Adipocyte (in vitro differentiated cells): ENCODE data around the gene PTH1R.

ENCODE experiments used
- DNase-seq: peaks from one replicate; pipeline ENCODE4 v3.0.0-alpha.2; 2015; ENCODE audit warnings: low read depth
- H3K27me3 ChIP-seq: replicated peaks from 2 replicates; pipeline ENCODE4 v1.7.0; 2013; ENCODE audit warnings: mild to moderate bottlenecking, low read length, moderate library complexity; ENCODE audit not compliant: control insufficient read depth, insufficient read depth
- H3K36me3 ChIP-seq: 2 replicates; pipeline ENCODE4 v1.7.0; 2013; ENCODE audit warnings: low read length, mild to moderate bottlenecking, moderate library complexity; ENCODE audit not compliant: control insufficient read depth, insufficient read depth, severe bottlenecking
- H3K4me1 ChIP-seq: 2 replicates; pipeline ENCODE4 v1.7.0; 2013; ENCODE audit warnings: mild to moderate bottlenecking, low read length, moderate library complexity; ENCODE audit not compliant: control insufficient read depth, insufficient read depth
- H3K4me3 ChIP-seq: 2 replicates; pipeline ENCODE4 v1.7.0; 2013; ENCODE audit warnings: mild to moderate bottlenecking, low read length, moderate library complexity
- H3K9ac ChIP-seq: 2 replicates; pipeline ENCODE4 v1.7.0; 2013; ENCODE audit warnings: mild to moderate bottlenecking, low read length, moderate library complexity
- H3K9me3 ChIP-seq: 2 replicates; pipeline ENCODE4 v1.7.0; 2013; ENCODE audit warnings: mild to moderate bottlenecking, low read length, moderate library complexity; ENCODE audit not compliant: control insufficient read depth

The PTH1R gene

DNA sequence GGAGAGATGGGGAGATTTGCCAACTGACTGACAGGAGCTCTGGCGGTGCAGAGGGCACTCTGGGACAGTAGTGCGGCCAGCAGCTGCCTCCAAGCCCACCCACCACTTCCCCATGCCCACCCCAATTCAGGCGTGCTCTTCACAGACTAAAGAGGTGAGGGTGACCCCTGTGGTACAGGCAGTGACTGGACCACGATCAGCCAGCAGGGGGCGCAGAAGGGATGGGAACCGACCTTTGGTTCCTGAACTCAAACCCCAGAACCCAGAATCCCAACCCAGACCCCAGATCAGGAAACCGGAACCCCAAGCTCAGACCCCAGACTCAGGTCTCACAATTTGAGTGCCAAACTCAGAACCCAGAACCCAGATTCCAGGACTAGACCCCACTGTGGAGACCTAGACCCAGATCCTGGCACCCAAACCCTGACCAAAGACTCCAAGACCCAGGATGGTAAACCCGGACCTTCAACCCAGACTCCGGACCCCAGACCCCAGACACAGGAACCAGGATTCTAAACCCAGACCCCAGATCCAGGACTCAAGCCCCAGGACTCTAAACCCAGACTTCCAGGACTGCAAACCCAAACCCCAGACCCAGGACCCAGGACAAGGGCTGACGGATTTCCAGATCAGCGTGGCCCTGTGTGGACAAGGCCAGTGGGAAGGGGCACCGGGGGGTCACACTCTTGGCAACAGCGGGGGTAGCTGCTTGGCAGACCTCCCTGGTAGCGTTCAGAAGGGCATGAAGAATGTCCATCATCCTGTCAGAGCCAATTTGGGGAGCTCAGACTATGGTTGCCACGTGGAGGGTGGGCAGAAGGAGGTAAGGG lies 10.6 kb upstream of the PTH1R start:
- no peaks in the 10 kb centered on the region for H3K36me3 ChIP-seq
- no peaks in the 10 kb centered on the region for H3K9me3 ChIP-seq
- H3K4me3 ChIP-seq, result peak overlapping the region; percentile 26
- DNase-seq, result peak; percentile 89
- peak overlapping the region; percentile 77 for H3K9ac ChIP-seq
- peaks cover 19% of the 10 kb centered on the region for H3K27me3 ChIP-seq
- peaks cover 43% of the 10 kb centered on the region for H3K4me1 ChIP-seq

DNA sequence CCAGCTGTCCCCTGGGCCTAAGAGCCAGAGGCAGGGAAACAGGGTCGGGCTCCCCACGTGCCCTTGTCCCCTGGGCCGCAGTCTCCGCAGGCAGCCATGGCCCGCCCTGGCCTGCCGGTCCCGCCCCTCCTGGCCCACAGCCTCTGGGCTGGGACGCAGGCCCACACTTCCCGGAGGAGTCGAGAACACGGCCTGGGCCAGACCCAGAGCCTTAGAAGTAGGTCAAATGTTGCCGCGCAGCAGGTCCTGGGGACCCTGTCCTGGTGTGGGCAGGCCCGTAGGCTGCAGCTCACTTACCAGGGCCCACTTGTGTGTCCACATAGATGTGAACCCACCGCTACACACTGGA lies 10.0 kb upstream of the PTH1R start:
- no peak for DNase-seq
- H3K27me3 ChIP-seq, result peaks cover 22% of the 10 kb centered on the region
- no peaks in the 10 kb centered on the region for H3K9me3 ChIP-seq
- peak overlapping the region; percentile 39 for H3K4me3 ChIP-seq
- H3K9ac ChIP-seq, result peak overlapping the region; percentile 77
- H3K36me3 ChIP-seq, result no peaks in the 10 kb centered on the region
- H3K4me1 ChIP-seq, result peaks cover 43% of the 10 kb centered on the region

DNA sequence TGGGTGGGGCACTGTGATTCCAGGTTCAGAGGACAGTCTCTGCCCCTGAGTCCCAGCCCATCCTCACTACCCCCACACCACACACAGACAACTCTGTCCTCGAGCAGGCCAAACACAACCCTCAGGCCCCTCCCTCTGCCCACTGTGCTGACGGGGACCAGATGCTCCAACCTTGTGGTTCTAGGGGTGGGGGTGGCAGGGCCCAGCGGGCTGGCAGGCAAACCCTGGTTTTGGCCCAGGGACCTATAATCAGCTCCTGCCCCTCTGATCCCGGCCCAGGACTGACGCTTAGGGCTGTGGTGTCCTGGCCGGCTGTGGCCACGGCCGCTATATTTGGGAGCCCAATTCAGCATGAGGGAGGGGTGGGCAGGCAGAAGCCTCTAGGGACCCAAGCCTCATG lies 9.2 kb upstream of the PTH1R start:
- peaks cover 43% of the 10 kb centered on the region for H3K4me1 ChIP-seq
- H3K4me3 ChIP-seq, result no peak overlapping the region
- H3K9me3 ChIP-seq, result no peaks in the 10 kb centered on the region
- H3K9ac ChIP-seq, result peak overlapping the region; percentile 77
- no peak for DNase-seq
- peaks cover 26% of the 10 kb centered on the region for H3K27me3 ChIP-seq
- H3K36me3 ChIP-seq, result no peaks in the 10 kb centered on the region

DNA sequence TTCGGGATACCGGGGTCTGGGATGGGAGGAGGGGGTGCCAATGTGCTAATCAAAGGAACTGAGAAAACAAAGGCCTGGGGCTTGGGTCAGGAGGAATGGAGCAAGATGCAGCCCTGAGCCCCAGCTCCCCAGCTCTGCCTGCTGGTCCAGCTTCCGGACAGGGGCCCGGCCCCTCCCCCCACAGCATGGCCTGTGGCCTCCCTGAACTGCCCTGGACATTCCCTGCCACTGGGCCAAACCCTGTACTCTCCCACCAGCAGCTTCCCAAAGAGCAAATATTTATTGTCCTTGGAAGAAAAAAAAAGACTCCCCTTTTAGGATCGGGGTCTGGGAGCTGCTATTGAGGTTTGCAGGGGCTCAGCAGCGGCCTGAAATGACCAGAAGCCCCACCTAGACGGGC lies 8.6 kb upstream of the PTH1R start:
- DNase-seq, result no peak
- Histone ChIP-seq H3K27me3 (peaks cover 24% of the 10 kb centered on the region), H3K9me3 (no peaks in the 10 kb centered on the region)

DNA sequence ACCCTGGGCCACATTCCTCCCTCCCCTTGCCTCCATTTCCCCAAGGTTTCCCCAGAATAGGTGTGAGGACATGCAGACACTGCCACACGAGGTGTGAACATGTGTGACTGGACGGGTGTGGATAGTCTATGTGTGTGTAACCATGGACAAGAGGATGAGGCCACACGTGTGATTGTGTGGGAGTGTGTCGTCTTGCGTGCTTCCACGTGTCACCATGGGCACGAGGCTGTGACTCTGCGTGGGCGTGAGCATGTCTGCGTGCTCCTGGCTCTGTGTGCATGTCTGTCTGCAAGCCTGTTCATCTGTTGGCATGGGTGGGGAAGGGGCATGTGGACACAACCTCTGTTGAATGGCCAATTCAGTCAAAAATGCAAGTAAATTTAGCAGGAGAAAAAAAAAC lies 8.1 kb upstream of the PTH1R start:
- DNase-seq, result no peak
- H3K9ac ChIP-seq, result no peak overlapping the region
- no peaks in the 10 kb centered on the region for H3K9me3 ChIP-seq
- H3K4me1 ChIP-seq, result peaks cover 46% of the 10 kb centered on the region
- H3K27me3 ChIP-seq, result peaks cover 20% of the 10 kb centered on the region
- no peak overlapping the region for H3K4me3 ChIP-seq
- no peaks in the 10 kb centered on the region for H3K36me3 ChIP-seq

More for the DNA sequence above, 8.6 kb upstream of the PTH1R start:
- H3K36me3 ChIP-seq, result no peaks in the 10 kb centered on the region
- H3K4me3 ChIP-seq, result no peak overlapping the region
- no peak overlapping the region for H3K9ac ChIP-seq
- H3K4me1 ChIP-seq, result peaks cover 48% of the 10 kb centered on the region

DNA sequence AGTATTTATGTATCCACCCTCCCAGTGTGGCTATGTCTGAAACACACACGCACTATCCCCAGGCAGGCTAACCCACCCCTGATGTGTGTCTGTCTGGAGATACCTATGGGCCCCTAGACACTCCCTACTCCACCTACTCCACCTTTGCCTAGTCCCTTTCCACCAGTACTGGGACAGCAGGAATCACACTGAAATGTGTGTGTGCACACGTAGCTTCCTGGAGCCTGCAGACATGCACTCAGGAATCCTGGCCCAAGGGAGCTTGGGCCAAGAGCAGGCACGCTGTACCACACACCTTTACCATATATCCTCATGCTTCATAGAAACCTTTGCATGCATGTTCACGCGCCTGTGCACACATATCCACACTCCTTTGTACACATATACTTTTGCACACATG lies 6.9 kb upstream of the PTH1R start:
- Histone ChIP-seq H3K36me3 (no peaks in the 10 kb centered on the region), H3K9ac (no peak overlapping the region), H3K9me3 (no peaks in the 10 kb centered on the region), H3K27me3 (peaks cover 27% of the 10 kb centered on the region), H3K4me1 (peaks cover 34% of the 10 kb centered on the region), H3K4me3 (no peak overlapping the region)
- no peak for DNase-seq

DNA sequence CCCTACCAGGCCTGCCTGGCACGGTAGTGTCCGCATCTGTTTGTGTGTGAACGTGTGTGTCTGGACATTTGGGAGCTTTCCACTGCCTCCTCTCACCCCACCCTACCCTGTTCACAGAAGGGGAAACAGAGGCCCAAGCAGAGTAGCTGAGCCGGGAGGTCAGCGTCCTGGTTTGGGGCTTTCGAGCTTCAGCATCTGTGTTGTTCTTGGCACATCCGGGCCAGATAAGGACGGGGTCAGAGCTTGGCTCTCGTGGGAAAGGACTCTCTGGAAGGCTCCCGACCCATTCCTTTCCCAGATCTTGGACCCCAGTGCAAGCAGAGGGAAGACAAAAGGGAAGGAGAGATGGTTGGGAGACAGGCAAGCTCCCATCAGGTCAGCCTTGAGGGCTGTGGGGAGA lies 6.3 kb upstream of the PTH1R start:
- no peaks in the 10 kb centered on the region for H3K36me3 ChIP-seq
- no peaks in the 10 kb centered on the region for H3K9me3 ChIP-seq
- peaks cover 27% of the 10 kb centered on the region for H3K27me3 ChIP-seq
- H3K9ac ChIP-seq, result no peak overlapping the region
- H3K4me3 ChIP-seq, result no peak overlapping the region
- no peak for DNase-seq
- peaks cover 34% of the 10 kb centered on the region for H3K4me1 ChIP-seq

DNA sequence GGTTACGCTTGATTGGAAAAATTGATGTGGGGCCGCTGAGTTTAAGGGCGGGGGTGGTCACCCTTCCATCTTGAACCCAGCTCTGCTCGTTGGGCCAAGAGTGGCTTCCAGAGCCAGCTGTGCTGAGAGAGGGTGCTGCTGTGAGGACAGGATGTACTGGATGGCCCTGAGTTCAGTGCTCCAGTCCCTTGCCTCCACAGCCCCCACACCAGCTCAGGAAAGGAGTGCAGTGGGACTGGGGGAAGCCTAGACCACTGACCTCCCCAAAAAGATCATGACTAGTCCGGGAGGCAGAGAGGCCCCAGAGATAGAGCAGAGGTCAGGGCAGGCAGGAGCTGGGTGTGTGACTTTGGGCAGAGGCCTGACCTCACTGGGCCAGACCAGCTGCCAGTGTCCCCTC lies 4.0 kb upstream of the PTH1R start:
- Histone ChIP-seq H3K36me3 (no peaks in the 10 kb centered on the region), H3K4me1 (peaks cover 17% of the 10 kb centered on the region), H3K9ac (no peak overlapping the region), H3K4me3 (no peak overlapping the region), H3K27me3 (peaks cover 27% of the 10 kb centered on the region), H3K9me3 (no peaks in the 10 kb centered on the region)
- DNase-seq, result no peak

DNA sequence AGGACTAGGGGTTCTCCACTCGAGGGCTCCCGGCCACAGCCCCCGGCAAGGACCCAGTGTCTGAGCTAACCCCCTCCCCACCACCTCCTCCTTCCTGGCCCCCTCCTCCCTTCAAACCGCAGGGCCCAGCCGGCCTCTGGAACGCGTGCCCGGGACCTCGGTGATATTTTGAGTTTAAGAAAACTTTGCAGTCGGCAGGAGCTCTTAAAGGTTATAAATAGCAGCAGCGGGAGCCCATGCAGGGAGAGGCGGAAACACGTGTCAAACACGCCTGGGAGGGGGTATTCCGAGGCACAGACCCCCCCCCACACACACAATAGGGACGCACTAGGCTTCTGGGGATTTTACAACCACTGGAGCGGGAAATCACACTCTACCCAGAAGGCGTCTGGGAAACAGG lies 3.1 kb upstream of the PTH1R start:
- no peak overlapping the region for H3K4me3 ChIP-seq
- no peaks in the 10 kb centered on the region for H3K36me3 ChIP-seq
- H3K27me3 ChIP-seq, result peaks cover 27% of the 10 kb centered on the region
- no peak overlapping the region for H3K9ac ChIP-seq
- H3K9me3 ChIP-seq, result no peaks in the 10 kb centered on the region
- DNase-seq, result no peak
- H3K4me1 ChIP-seq, result peaks cover 16% of the 10 kb centered on the region

DNA sequence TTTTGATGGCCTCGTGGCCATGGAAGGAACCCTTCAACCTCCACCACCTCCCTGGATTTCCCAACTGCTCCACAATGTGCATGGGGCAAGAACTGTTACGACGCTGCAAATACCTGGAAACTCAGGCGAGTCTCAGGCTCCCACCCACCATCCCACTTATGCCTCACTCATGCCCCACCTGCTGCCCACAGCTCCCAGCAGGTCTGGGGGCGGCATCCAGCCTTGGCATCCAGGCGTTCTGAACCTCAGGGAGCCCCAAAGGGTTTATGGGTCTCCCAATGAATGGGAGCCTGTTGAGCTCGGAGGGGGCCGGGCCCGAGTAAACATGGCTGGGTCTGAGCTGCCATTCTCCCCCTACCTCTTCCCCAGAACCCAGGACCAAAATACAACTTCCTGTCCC lies 2.0 kb upstream of the PTH1R start:
- Histone ChIP-seq H3K4me1 (peaks cover 16% of the 10 kb centered on the region), H3K9ac (no peak overlapping the region), H3K9me3 (no peaks in the 10 kb centered on the region), H3K4me3 (no peak overlapping the region), H3K36me3 (no peaks in the 10 kb centered on the region), H3K27me3 (peaks cover 23% of the 10 kb centered on the region)
- no peak for DNase-seq

DNA sequence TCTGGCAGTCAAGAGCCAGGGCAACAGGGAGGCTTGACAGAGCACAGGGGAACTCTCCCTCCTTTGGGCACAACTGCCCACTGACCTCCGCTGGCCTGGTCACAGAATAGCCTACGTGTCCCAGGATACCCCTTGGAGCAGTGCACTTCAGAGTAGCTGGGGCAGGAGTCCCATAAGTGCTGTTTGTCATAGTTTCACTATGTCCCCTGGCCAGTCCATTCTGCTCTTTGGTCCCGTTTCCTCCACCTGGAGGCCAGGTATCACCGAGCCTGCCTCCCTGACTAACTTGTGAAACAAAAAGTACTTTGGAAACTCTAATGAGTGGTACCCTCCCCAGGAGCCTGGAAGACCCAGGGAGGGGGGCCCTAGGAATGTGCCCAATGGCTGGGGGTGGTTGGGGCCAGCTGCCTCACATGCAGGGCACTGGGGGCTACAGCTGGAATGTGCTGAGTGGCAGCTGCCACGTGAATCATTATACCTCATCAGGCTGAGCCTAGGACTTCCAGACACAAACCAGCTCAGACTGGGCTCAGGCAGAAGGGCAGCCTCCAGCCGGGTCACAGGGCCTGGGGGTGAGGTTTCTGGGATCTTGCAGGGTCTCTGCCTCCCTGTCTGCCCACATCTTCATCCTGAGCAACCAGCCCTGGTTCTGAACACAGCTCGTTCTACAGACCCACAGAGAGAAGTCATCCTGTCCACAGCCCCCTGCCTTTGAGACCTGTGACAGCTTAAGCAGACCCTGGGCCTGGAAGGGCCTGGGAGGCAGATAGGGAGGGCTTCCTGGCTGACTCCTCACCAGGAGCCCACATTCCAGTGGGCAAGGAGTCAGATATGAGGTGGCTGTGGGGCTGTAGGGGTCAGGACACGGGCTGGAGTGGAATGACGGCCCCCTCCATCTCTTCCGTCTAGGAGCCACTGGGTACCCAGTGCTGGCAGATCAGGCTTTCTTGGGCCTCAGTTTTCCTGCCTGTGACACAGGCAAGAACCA lies 914 bp upstream of the PTH1R start:
- DNase-seq, result no peak
- H3K9me3 ChIP-seq, result no peaks in the 10 kb centered on the region
- H3K4me1 ChIP-seq, result peaks cover 12% of the 10 kb centered on the region
- no peaks in the 10 kb centered on the region for H3K36me3 ChIP-seq
- no peak overlapping the region for H3K4me3 ChIP-seq
- peaks cover 17% of the 10 kb centered on the region for H3K27me3 ChIP-seq
- H3K9ac ChIP-seq, result no peak overlapping the region
